Naive B cell (primary cell): ENCODE measurements around the gene BAHCC1. TPM values are rescaled to one million over a fixed set of nuclear protein-coding genes. Genes with fewer than 3 reads are reported as not detected.
A peak's percentile ranks its signal among the peaks of the same experiment; 100 is the strongest.

ENCODE experiments used
- ATAC-seq, 2 donors: fragments of 150-1000 bp; cut with Tn5 transposase; 2 replicates each; pipeline ENCODE4 v1.10.0; 2021; ENCODE audit warnings: low read depth in 2 of 2, mild to moderate bottlenecking in 2 of 2, moderate library complexity in 2 of 2
- DNase-seq: peaks from one replicate; pipeline ENCODE4 v3.0.0; 2022
- H3K27ac Mint-ChIP-seq, 6 donors: one replicate each; pipeline ENCODE4 v1.8.0; 2020 to 2022; ENCODE audit warnings: mild to moderate bottlenecking in 6 of 6, mixed read lengths in 6 of 6, moderate library complexity in 5 of 6, inconsistent platforms in 2 of 6
- H3K27me3 Mint-ChIP-seq, 3 donors: one replicate each; pipeline ENCODE4 v1.8.0; 2021 to 2022; ENCODE audit warnings: mixed read lengths in 3 of 3, mild to moderate bottlenecking in 1 of 3
- H3K36me3 Mint-ChIP-seq, 2 donors: one replicate each; pipeline ENCODE4 v1.8.0; 2020 to 2022; ENCODE audit warnings: mixed read lengths in 2 of 2, inconsistent platforms in 1 of 2, mild to moderate bottlenecking in 1 of 2
- H3K4me1 Mint-ChIP-seq, 3 donors: one replicate each; pipeline ENCODE4 v1.8.0; 2020 to 2022; ENCODE audit warnings: mixed read lengths in 3 of 3, inconsistent platforms in 1 of 3, mild to moderate bottlenecking in 1 of 3, moderate library complexity in 1 of 3
- H3K4me3 Mint-ChIP-seq, 8 donors: one replicate each; pipeline ENCODE4 v1.8.0; 2020 to 2022; ENCODE audit warnings: mild to moderate bottlenecking in 8 of 8, mixed read lengths in 8 of 8, moderate library complexity in 8 of 8, inconsistent platforms in 2 of 8
- H3K9me3 Mint-ChIP-seq, 7 donors: one replicate each; pipeline ENCODE4 v1.8.0; 2020 to 2022; ENCODE audit warnings: mixed read lengths in 7 of 7, mild to moderate bottlenecking in 5 of 7, inconsistent platforms in 2 of 7, moderate library complexity in 1 of 7
- polyA plus RNA-seq, 6 donors: library from polyadenylated mRNA; unstranded; fragments of 300-500 nt; fragmentation: Illumina TruSeq; gene quantifications; one replicate each; pipeline ENCODE4 v1.2.3, GENCODE V29; 2021; ENCODE audit warnings: low read depth in 6 of 6

Gene BAHCC1
- polyA plus RNA-seq, 6 donors from 2014 or later: 0.07 TPM; not detected in 5

DNA sequence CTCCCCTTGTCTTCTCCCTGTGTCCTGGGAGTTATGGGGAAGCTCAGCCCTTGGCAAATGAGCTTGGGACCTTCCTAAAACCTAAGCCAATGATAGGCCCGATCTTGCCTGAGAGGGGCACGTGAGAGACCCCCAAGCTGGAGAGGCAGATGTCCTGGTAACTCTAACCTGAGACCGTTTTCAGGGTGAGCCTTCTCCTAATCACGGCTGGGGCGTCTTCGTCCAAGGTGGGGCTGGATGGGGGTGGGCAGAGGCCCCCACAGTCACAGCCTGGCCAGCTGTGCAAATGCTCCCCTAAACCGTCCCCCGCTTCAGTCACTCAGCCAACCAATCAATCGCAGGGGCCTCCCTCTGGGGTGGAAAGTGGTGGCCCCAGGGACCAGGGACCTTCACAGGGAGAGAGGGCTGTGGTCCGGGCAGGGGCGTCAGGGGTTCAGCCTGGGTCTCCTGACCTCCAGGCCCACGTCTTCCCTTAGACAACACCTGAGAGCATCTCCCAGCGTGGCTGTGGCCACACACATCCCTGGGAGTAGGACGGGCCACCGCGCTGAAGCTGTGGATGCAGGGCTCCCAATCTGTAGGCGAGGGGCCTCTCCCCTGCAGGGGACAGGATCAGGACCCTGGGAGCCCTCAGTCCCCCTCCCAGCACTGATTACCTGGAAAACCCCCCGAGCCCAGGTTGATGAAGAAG lies 86.7 kb downstream of the BAHCC1 start:
- peak; percentile 15 for DNase-seq
- Mint-ChIP-seq H3K36me3 (no peaks in the 10 kb centered on the region), H3K9me3 (peaks cover 0 to 1% (median 0%) of the 10 kb centered on the region in 7 donors), H3K27me3 (peaks cover 0 to 16% (median 14%) of the 10 kb centered on the region in 3 donors), H3K27ac (peak overlapping the region; percentile 86 to 99 (median 96)), H3K4me1 (peaks cover 20 to 34% (median 28%) of the 10 kb centered on the region in 3 donors), H3K4me3 (peak overlapping the region; percentile 70 to 91 (median 84))
- ATAC-seq: no peak

DNA sequence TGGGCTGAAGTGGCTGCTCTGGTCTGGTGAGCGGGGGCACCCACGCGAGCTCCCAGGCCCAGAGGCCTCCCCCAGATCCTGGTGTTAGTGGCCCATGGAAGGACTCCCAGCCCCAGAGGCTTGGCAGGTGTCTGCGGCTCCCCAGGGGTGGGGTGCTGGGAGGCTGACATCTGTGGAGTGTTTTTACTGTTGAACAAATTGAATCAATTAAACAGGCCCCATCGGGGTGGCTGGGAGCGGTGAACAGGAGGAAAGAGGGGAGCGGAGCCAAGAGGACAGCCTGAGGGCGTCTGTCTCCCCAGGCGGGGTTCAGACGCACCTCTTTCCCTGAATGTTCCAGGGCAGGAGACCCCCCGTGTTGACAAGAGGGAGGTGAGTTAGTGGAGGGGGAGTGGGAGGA lies 87.4 kb downstream of the BAHCC1 start:
- peaks cover 20 to 34% (median 28%) of the 10 kb centered on the region in 3 donors for H3K4me1 Mint-ChIP-seq
- peaks cover 0 to 16% (median 14%) of the 10 kb centered on the region in 3 donors for H3K27me3 Mint-ChIP-seq
- peak overlapping the region; percentile 81 to 99 (median 96) for H3K27ac Mint-ChIP-seq
- ATAC-seq (no peak), DNase-seq (no peak)
- H3K36me3 Mint-ChIP-seq: no peaks in the 10 kb centered on the region
- H3K4me3 Mint-ChIP-seq: peak overlapping the region; percentile 70 to 91 (median 82)
- H3K9me3 Mint-ChIP-seq: peaks cover 0 to 1% (median 0%) of the 10 kb centered on the region in 7 donors

DNA sequence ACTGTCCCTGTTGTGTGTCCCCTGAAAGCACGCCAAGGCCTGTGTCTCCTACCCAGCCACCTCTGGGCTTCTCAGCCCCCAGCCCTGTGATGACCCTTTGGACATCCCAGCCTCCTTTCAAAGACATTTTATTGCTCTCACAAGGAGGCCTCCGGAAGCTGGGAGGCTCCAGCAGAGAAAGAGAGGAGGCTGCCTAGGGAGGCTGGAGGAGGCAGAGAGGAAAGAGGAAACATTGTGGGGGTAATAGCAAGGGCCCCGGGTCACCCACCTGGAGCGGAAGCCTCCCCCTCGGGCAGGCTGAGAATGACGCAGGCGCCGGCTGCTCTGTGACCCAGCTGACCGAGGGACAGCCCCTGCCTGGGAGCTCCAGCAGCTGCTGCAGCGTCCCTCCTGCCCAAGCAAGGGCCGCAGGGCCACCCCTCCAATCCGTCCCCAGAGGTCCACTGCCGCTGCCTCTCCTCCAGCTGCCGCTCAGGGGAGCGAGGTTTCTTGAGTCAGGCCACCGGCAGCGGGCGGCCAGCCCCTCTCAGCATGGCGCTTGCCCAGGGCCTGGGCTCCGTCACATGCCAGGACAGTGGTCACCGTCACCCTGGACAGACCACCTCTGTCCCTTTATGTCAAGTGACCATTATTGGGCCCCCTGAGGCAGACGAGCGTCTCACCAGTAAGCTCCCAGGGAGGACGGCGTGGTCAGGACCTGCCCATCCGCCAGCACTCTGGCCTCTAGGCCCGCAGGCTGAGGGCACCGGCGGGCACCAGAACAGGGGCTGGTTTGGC lies 88.0 kb downstream of the BAHCC1 start:
- peak; percentile 67 to 72 for ATAC-seq
- peak overlapping the region; percentile 35 to 91 (median 77) for H3K4me3 Mint-ChIP-seq
- peak overlapping the region; percentile 81 to 99 (median 96) for H3K27ac Mint-ChIP-seq
- H3K9me3 Mint-ChIP-seq: peaks cover 0 to 1% (median 0%) of the 10 kb centered on the region in 7 donors
- H3K36me3 Mint-ChIP-seq: no peaks in the 10 kb centered on the region
- peaks cover 20 to 30% (median 28%) of the 10 kb centered on the region in 3 donors for H3K4me1 Mint-ChIP-seq
- peaks cover 0 to 16% (median 8%) of the 10 kb centered on the region in 3 donors for H3K27me3 Mint-ChIP-seq
- peak; percentile 92 for DNase-seq

DNA sequence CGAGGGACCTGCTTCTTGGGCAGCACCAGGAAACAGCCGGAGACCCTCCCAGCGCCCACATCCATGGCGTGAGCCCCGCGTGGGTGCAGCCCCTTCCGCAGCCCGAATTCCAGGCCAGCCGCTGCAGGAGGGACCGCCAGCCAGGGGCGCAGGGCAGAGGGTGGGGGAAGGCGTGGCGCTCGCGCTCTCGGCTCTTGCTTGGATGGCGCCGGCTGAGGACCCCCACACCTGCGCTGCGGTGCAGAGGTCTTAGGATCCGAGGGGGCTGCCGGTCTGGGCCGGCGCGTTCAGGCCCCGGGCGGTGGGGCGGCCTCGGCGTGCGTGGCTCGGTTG lies 88.6 kb downstream of the BAHCC1 start:
- peaks cover 0 to 16% (median 8%) of the 10 kb centered on the region in 3 donors for H3K27me3 Mint-ChIP-seq
- H3K36me3 Mint-ChIP-seq: no peaks in the 10 kb centered on the region
- H3K9me3 Mint-ChIP-seq: peaks cover 0 to 1% (median 0%) of the 10 kb centered on the region in 7 donors
- peak overlapping the region in 6 of 8 donors; percentile 30 to 91 (median 77) for H3K4me3 Mint-ChIP-seq
- H3K27ac Mint-ChIP-seq: peak overlapping the region in 3 of 6 donors; percentile 81 to 96 (median 86)
- peaks cover 20 to 28% (median 28%) of the 10 kb centered on the region in 3 donors for H3K4me1 Mint-ChIP-seq
- ATAC-seq (no peak), DNase-seq (no peak)

DNA sequence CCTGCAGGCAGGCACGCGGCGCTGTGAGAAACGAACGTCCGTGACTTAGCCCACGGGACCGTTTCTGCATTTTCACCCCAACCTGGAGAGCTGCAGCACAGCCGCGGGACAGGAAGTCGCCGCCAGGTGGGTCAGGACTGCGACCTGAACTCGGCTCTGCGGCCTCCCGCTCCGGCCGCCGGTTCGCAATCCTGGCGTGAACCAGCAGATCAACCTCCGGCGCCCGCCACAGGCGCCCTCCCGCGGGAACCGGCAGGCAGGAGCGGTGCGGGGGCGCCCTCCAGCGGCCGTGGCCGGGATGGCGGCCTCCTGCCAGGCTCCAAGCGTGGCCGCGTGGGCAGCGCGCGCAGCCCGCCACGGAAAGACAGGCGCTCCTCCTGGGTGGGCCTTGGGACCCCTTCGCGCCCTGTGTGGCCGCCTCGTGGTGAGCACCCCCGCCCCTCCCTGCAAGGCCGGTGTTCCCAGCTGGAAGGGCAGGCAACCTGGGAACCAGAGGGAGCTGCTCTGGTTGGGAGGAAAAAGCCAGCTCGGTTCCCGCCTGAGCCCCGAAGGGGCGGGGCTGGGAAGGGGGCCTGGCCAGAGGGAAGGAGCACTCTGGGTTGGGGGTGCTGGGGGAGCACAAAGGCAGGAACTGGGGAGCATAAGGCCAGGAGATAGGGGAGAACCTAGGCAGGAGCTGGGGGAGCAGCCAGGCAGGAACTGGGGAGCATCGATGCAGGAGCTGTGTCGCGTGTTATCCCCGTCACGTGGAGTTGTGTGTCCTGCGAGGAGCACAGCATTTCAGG lies 89.1 kb downstream of the BAHCC1 start:
- ATAC-seq (peak; percentile 63 to 67), DNase-seq (peak; percentile 89)
- H3K9me3 Mint-ChIP-seq: peaks cover 0 to 1% (median 0%) of the 10 kb centered on the region in 7 donors
- H3K27ac Mint-ChIP-seq: peak overlapping the region in 1 of 6 donors; percentile 79
- peaks cover 21 to 31% (median 29%) of the 10 kb centered on the region in 3 donors for H3K4me1 Mint-ChIP-seq
- peaks cover 0 to 16% (median 7%) of the 10 kb centered on the region in 3 donors for H3K27me3 Mint-ChIP-seq
- peak overlapping the region in 7 of 8 donors; percentile 45 to 84 (median 70) for H3K4me3 Mint-ChIP-seq
- H3K36me3 Mint-ChIP-seq: no peaks in the 10 kb centered on the region

DNA sequence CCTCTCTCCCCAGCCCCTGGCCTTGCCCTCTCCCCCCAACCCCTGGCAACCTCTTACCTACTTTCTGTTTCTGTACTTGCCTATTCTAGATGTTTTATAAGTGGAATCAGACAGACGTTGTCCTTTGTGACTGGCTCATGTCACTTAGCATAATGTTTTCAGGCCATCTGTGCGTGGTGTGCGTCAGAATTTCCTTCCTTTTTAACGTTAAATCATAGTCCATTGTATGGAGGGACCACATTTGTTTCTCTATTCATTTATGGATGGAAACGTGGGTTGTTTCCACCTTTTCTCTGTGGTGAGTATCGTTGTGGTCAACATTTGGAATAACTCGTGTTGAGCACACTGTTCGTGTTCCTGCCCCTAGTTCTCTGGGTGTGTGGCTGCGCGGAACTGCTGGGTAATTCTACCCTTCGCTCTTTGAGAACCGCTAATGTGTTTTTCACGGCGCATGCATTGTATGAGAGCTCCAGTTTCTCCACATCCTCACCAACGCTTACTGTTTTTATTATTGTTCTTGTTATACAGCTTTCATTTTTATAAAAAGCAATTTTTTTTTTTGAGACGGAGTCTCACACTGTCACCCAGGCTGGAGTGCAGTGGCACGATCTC lies 91.0 kb downstream of the BAHCC1 start:
- Mint-ChIP-seq H3K4me3 (peak overlapping the region in 5 of 8 donors; percentile 44 to 82 (median 55)), H3K4me1 (peaks cover 26 to 36% (median 29%) of the 10 kb centered on the region in 3 donors), H3K27me3 (peaks cover 0 to 17% (median 6%) of the 10 kb centered on the region in 3 donors), H3K9me3 (no peaks in the 10 kb centered on the region), H3K36me3 (no peaks in the 10 kb centered on the region), H3K27ac (peak overlapping the region in 2 of 6 donors; percentile 1 to 74)
- ATAC-seq (no peak), DNase-seq (peak; percentile 14)

DNA sequence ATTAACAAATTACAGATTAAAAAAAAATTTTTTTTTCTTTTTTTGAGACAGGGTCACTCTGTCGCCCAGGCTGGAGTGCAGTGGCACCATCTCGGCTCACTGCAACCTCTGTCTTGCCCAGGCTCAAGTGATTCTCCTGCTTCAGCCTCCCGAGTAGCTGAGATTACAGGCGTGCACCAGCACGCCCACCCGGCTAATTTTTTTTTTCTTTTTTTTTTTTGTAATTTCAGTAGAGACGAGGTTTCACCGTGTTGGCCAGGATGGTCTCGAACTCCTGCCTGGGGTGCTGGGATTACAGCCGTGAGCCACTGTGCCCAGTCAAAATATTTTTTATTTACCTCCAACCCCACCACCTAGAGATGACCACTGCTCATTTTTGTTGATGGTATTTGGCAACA lies 91.8 kb downstream of the BAHCC1 start:
- Mint-ChIP-seq H3K9me3 (no peaks in the 10 kb centered on the region), H3K4me3 (peak overlapping the region in 7 of 8 donors; percentile 45 to 83 (median 71)), H3K4me1 (peaks cover 22 to 31% (median 24%) of the 10 kb centered on the region in 3 donors), H3K36me3 (no peaks in the 10 kb centered on the region), H3K27me3 (peaks cover 0 to 14% (median 6%) of the 10 kb centered on the region in 3 donors), H3K27ac (peak overlapping the region in 1 of 6 donors; percentile 41)
- no peak for DNase-seq
- no peak for ATAC-seq

DNA sequence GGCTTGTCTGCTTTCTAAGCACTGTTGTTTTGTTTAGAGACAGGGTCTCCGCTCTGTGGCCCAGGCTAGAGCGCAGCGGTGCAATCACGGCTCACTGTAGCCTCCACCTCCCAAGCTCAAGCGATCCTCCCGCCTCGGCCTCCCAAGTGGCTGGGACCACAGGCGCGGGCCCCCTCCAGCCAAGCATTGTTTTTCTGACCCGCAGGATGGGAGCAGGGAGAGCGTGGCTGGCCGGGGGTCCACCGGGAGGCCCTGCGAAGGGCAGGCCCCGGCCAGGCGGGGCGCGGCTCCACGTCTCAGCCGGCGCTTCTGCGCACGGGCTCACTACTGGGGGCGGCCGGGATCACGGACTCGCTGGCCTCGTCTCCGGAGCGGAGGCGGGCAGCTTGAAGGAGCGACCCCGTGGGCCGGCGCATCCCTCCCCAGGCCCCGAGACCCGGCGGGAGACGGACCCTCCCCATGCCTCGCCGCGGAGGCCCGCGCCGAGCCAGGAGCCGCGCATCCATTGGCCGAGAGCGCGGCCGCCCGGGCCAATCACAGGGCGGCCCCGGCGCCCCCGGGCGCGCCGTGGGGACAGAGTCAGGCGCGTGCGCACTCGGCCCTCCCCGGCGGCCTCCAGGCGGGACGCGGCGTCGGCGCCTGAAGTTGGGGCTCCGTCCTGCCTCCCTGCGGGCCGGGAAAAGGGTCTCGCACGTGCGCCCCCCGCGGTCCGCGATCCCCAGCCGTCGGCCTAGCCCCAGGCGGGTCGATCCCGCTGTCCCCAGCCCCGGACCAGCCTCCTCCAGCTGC lies 92.4 kb downstream of the BAHCC1 start:
- Mint-ChIP-seq H3K4me3 (peak overlapping the region in 7 of 8 donors; percentile 45 to 83 (median 71)), H3K27ac (peak overlapping the region in 1 of 6 donors; percentile 41), H3K36me3 (no peaks in the 10 kb centered on the region), H3K9me3 (no peaks in the 10 kb centered on the region), H3K4me1 (peaks cover 16 to 25% (median 18%) of the 10 kb centered on the region in 3 donors), H3K27me3 (peaks cover 0 to 11% (median 6%) of the 10 kb centered on the region in 3 donors)
- ATAC-seq (peak; percentile 31 to 45), DNase-seq (peak; percentile 63)

DNA sequence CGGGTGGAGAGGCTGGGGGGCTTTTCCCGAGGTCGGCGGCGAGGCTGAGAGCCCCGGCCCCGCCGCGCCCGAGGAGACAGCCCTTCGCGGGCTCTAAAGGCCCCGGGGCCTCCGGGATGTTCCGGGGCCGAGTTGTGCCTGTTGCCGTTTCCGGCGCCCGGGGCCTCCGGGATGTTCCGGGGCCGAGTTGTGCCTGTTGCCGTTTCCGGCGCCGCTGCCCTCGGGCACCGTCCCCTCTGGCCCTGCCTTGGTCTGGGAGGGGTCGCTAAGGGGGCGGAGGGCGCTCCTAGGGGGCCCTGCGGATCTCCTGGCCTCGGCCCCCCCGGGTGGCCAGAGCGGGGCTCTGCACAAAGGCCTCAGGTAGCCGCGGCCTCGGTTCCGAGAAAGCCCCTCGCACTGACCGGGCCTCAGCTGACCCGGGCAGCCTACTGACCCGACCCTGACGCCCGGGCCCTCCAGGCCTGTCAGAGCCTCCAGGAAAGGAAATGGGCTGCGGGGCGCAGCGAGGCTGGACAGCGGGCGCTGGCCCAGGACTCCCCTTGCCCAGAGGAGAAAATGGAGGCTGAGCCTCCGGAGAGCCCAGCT lies 93.1 kb downstream of the BAHCC1 start:
- Mint-ChIP-seq H3K36me3 (no peaks in the 10 kb centered on the region), H3K9me3 (no peaks in the 10 kb centered on the region), H3K27ac (no peak overlapping the region), H3K27me3 (peaks cover 0 to 15% (median 6%) of the 10 kb centered on the region in 3 donors), H3K4me1 (peaks cover 10 to 18% (median 11%) of the 10 kb centered on the region in 3 donors), H3K4me3 (peak overlapping the region in 3 of 8 donors; percentile 33 to 68 (median 35))
- ATAC-seq: no peak
- no peak for DNase-seq

DNA sequence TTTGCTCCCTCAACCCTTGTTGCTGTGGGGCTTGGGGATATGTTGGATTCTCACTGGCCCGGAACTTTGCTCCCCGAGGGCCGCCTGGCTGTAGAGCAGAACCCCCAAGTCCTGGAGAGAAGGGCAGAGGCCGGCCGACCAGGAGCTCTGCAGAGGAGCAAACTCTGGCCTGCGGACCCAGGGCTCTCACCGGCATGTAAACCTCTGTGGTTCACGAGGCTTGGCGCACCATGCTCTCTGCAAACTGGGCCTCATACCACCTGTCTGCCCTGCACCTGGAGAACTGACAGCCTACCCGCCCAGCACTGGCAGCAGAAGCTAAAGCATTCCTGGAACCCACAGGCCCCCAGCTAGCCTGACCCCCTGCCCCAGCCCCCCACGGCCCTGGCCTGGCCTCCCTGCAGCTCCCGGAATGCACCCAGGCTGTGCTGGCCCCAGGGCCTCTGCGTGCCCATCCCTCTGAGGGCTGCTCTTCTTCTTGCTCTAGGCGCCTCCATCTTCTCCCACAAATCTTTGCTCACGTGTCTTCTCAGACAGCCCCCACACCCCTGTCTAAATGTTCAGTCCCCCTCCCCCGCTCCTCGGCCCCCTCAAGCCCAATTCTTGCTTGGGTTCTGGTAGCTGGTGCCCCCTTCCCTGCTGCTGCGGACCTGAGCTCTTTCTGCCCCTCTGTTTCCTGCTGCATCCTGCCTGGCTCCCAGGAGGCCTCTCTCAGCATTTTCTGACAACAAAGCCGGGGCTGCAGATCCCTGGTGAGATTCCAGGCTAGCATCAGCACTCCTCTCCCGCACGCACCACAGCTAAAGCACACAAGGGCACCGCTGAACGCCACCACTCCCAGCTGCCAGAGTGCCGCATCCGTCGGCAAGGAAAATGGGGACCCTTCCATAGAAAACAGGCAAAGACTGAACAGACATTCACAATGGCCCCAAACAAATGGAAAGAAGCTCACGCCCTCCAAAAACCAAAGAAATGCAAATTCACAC lies 94.0 kb downstream of the BAHCC1 start:
- Mint-ChIP-seq H3K9me3 (no peaks in the 10 kb centered on the region), H3K4me1 (peaks cover 10 to 12% (median 11%) of the 10 kb centered on the region in 3 donors), H3K4me3 (peak overlapping the region; percentile 61 to 87 (median 67)), H3K27ac (peak overlapping the region in 2 of 6 donors; percentile 30 to 68), H3K27me3 (peaks cover 0 to 15% (median 7%) of the 10 kb centered on the region in 3 donors), H3K36me3 (no peaks in the 10 kb centered on the region)
- DNase-seq (no peak), ATAC-seq (no peak)
